ENCODE results near the gene OSBPL3.

The OSBPL3 gene

DNA sequence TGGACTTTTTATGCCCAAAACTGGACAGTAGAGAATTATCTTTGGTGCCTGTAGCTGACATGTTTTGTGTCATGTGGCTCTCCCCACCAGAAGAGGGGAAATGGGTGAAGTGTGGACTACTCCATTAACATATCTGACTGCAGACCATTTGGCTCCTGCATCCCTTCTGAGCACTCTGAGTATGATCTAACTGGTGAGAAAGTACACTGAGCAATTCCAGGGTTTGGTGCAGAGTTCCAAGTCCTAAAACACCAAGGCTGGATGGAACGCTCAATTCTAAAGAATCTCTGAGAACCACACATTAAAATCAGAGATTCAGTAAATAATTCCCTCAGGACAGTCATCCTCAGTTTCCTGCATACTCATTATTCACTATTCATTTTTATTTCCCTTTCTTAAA is 22.8 kb upstream of the OSBPL3 start:
- peaks cover 1% of the 10 kb centered on the region for H3K27me3 Mint-ChIP-seq
- ATAC-seq (no peak), DNase-seq (no peak)
- no peaks in the 10 kb centered on the region for H3K4me1 Mint-ChIP-seq
- H3K9me3 Mint-ChIP-seq: peaks cover 15% of the 10 kb centered on the region
- H3K36me3 Mint-ChIP-seq (ENCODE audit: low read depth): peaks cover 5% of the 10 kb centered on the region
- H3K4me3 Mint-ChIP-seq: no peak overlapping the region
- no peak overlapping the region for H3K27ac Mint-ChIP-seq

DNA sequence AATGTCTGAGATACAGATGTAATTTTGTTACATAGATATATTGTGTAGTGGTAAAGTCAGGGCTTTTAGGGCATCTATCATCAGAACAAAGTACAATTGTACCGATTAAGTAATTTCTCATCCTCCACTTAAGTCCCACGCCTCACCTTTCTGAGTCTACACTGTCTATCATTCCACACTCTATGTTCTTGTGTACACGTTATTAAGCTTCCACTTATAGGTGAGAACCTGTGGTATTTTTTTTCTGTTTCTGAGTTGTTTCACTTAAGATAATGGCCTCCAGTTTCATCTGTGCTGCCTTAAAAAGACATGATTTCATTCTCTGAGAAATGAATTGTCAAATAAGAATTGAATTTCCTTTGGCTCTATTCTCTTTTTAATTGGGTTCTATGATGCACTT is 15.5 kb upstream of the OSBPL3 start:
- Mint-ChIP-seq H3K4me3 (no peak overlapping the region), H3K4me1 (no peaks in the 10 kb centered on the region), H3K9me3 (peaks cover 6% of the 10 kb centered on the region), H3K27me3 (no peaks in the 10 kb centered on the region), H3K36me3 (ENCODE audit: low read depth) (peaks cover 3% of the 10 kb centered on the region), H3K27ac (no peak overlapping the region)
- DNase-seq: no peak
- no peak for ATAC-seq

DNA sequence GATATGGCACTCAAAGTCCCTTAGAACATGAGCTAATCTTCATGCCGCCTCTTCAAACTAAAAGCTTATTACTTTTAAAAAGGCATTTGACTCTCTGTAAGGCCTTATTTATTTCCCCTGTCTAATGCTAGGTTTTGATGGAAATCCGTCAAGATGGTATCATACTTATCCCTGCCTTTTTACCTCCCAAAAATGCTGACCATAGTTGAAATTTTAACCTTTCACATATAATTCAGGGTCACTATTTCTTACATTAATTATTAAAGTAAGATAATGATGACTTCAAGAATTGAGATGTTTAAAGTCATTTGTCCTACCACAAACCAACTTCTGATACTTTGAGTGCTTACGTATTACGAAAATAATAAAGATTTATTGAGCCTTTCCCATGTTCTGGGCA is 12.3 kb upstream of the OSBPL3 start:
- Mint-ChIP-seq H3K4me3 (no peak overlapping the region), H3K36me3 (ENCODE audit: low read depth) (no peaks in the 10 kb centered on the region), H3K9me3 (no peaks in the 10 kb centered on the region), H3K27me3 (no peaks in the 10 kb centered on the region), H3K27ac (no peak overlapping the region), H3K4me1 (no peaks in the 10 kb centered on the region)
- ATAC-seq: no peak
- no peak for DNase-seq

DNA sequence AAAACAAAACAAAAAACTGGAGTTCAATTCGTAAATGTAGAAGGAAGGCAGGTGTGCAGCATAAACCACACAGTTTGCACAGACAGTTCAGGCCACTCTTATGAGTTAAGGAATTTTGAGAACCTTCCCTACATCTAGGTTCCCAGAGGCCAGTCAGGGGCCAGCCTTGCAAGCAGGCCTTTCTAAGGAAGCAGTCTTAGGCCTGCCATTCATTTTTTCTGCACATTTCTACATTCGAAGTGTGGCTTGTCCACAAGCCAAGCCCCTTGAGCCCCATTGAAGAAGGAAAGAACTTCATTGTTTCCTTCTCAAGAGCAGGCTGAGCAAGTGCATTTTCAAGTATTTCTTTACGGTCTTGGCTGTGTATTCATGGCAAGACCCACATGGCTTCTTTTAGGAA is 11.4 kb upstream of the OSBPL3 start:
- no peaks in the 10 kb centered on the region for H3K4me1 Mint-ChIP-seq
- H3K4me3 Mint-ChIP-seq: no peak overlapping the region
- H3K27me3 Mint-ChIP-seq: peaks cover 3% of the 10 kb centered on the region
- H3K27ac Mint-ChIP-seq: no peak overlapping the region
- ATAC-seq (no peak), DNase-seq (no peak)
- H3K9me3 Mint-ChIP-seq: no peaks in the 10 kb centered on the region
- no peaks in the 10 kb centered on the region for H3K36me3 Mint-ChIP-seq (ENCODE audit: low read depth)

DNA sequence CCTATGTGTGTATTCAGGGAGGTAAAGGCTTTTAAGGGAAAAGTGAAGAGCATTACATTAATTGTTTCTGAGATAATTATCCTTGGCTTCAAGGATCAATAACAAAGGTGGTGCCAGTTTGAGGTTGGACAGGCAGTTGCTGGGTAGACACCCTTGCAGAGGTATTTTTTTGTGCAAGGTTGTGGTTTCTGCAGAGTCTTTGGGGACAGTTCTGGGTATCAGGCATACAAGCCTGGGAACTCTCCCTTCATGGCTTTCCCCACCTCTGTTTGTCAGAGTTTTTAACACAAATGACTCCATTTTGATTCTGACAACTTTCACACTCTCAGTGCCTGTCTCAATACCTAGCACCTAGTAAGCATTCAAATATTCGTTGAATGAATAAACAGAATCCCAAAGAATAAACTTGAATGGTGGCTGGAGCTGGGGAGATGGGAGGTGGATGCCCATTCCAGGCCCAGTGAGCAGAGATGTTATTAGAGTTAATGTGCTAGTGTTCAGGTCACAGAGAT is 7.4 kb upstream of the OSBPL3 start:
- ATAC-seq: peak; percentile 33
- Mint-ChIP-seq H3K27ac (no peak overlapping the region), H3K27me3 (peaks cover 3% of the 10 kb centered on the region), H3K36me3 (ENCODE audit: low read depth) (no peaks in the 10 kb centered on the region), H3K4me3 (no peak overlapping the region), H3K4me1 (peaks cover 2% of the 10 kb centered on the region), H3K9me3 (no peaks in the 10 kb centered on the region)
- no peak for DNase-seq

DNA sequence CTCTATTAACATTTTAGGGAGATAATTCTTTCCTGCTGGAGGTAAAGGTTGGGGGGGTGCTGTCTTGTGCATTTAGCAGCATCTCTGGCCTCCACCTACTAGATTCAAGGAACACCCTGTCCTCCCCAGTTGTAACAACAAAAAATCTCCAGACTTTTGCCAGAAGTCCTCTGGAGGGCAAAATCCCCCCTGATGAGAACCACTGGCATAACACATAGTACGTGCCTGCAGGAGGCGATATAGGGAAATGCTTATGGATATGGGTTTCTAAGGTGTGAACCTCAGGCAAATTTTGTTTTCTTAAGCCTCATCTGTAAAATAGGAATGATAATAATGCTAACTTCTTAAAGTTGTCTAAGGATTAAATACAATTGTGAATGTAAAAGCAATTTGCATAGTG is 2.9 kb upstream of the OSBPL3 start:
- peak; percentile 24 for DNase-seq
- H3K9me3 Mint-ChIP-seq: no peaks in the 10 kb centered on the region
- no peak overlapping the region for H3K27ac Mint-ChIP-seq
- ATAC-seq: no peak
- peaks cover 32% of the 10 kb centered on the region for H3K4me1 Mint-ChIP-seq
- peaks cover 3% of the 10 kb centered on the region for H3K27me3 Mint-ChIP-seq
- no peak overlapping the region for H3K4me3 Mint-ChIP-seq
- H3K36me3 Mint-ChIP-seq (ENCODE audit: low read depth): peaks cover 12% of the 10 kb centered on the region

DNA sequence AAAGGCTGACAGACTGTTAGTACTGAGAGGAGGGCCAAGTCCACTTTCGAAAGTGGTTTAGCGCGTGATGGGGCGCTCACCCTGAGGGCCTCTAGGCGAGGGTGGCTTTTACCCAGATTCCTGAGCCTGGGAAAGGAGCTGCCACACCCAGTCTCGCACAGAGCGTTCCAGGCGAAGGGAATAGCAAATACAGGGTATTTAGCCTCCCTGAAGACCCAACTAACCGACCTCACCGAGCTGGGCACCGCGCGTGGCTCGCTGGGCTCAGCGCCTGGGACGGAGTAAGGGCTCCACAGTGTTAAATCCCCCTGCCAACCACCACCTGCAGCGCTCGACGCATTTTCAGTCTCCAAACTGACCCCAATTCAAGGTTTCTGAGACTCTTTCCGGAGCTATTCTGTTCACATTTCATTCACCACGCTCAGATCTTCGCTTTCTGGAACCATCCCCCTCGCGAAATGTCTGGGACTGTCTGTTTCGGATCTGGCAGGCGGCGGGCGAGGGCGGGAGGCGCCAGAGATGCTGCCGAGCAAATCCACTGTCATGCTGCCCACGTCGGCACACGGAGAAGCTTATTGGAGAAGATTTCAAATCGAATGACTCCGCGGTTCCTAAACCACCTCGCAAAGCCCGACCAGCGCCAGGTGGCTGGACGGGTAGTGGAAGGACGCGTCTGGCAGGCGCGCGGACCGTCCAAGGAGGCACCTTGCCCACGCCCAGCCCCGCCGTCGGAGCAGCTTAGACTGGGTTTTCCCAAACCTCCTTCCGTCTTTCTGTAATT is 1.4 kb upstream of the OSBPL3 start:
- H3K4me3 Mint-ChIP-seq: peak overlapping the region; percentile 91
- no peaks in the 10 kb centered on the region for H3K9me3 Mint-ChIP-seq
- peaks cover 18% of the 10 kb centered on the region for H3K36me3 Mint-ChIP-seq (ENCODE audit: low read depth)
- H3K27me3 Mint-ChIP-seq: no peaks in the 10 kb centered on the region
- DNase-seq: peak; percentile 61
- ATAC-seq: peak; percentile 7
- H3K27ac Mint-ChIP-seq: peak overlapping the region; percentile 88
- H3K4me1 Mint-ChIP-seq: peaks cover 46% of the 10 kb centered on the region

DNA sequence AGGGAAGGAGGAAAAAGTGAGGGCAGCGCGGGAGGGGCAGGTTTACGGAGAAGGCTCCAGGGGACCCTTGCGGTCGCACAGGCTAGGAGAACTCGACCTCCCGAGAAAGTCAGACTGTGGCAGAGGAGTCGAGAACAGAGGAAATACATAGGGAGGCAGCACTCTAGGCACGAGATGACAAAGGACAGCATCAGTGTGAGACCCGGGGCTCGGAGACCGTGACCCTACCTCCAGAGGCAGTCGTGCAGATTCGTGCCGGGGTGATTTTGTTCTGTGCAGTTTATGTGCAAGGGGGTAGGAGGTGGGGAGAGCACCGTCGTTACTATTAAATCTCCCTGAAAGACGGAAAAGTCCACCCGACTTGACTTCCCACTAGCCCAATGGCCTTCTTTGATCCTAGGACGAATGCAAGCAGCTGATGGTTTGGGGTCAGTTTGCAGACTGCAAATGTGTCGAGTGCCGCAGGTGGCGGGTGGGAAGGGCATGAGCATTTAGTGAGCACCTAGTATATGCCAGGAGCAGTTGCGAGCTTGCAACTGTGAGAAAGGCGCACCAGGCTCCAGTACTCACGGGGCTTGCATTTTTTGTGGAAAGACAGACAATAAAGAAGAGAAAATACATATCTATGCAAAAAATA is 674 bp upstream of the OSBPL3 start:
- ATAC-seq (peak; percentile 35), DNase-seq (peak; percentile 31)

DNA sequence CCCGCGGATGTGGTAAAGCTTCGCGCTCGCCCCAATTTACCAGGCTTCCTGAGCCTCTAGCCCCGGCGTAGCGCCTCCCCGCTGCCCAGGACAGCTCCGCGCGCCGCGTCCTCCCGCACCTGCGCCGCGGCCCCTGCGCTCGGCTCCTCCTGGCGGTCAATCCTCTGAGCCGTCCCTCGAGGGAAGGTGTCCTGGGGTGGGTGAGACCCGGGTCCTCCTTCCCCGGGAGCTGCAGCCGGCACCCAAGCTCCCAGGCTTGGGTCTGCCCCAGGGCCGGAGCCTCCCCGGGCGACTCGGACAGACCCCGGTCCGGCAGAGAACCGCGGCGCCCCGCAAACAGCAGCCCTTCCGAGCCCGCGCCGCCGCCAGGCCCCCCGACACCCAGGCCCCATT is 512 bp downstream of the OSBPL3 start:
- Mint-ChIP-seq H3K4me1 (peaks cover 62% of the 10 kb centered on the region), H3K9me3 (no peaks in the 10 kb centered on the region), H3K27ac (peak overlapping the region; percentile 88), H3K27me3 (no peaks in the 10 kb centered on the region), H3K4me3 (peak overlapping the region; percentile 91), H3K36me3 (ENCODE audit: low read depth) (peaks cover 32% of the 10 kb centered on the region)
- peak; percentile 51 for ATAC-seq
- DNase-seq: peak; percentile 81

More for the DNA sequence above, 674 bp upstream of the OSBPL3 start:
- Mint-ChIP-seq H3K36me3 (ENCODE audit: low read depth) (peaks cover 24% of the 10 kb centered on the region), H3K27ac (peak overlapping the region; percentile 88), H3K4me1 (peaks cover 54% of the 10 kb centered on the region), H3K9me3 (no peaks in the 10 kb centered on the region), H3K4me3 (peak overlapping the region; percentile 91), H3K27me3 (no peaks in the 10 kb centered on the region)

DNA sequence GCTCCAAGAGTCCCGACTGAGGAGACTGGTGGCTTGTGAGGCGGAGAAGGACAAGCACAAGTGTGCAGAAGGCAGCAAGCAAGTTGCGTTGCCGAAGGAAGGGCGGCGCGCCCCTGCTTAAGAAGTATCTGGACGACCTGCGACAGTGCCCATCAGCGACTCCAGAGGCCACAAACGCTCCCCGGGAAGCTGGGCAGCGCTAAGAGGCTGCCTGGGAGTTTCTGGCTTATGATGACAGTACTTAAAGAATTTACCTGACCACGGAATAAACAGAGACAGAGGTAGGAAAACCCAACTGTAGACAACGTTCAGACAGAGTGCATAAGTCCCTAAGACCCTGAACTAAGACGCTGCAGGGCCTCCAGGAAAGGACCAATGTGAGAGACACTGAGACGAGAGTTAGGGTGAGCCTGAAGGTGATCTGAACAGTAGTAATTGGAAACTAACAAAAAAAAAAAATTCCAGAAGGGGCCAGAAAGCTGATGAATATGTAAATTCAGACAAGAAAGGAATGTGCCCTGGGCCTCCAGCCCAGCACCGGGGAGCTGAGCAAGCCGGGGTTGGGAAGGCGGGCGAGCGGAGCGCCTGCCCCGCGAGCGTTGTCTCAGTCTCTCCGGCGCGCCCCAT is 1.0 kb downstream of the OSBPL3 start:
- ATAC-seq: peak; percentile 2
- H3K27me3 Mint-ChIP-seq: no peaks in the 10 kb centered on the region
- H3K36me3 Mint-ChIP-seq (ENCODE audit: low read depth): peaks cover 32% of the 10 kb centered on the region
- H3K4me3 Mint-ChIP-seq: peak overlapping the region; percentile 91
- H3K4me1 Mint-ChIP-seq: peaks cover 67% of the 10 kb centered on the region
- H3K9me3 Mint-ChIP-seq: no peaks in the 10 kb centered on the region
- H3K27ac Mint-ChIP-seq: peak overlapping the region; percentile 88
- no peak for DNase-seq

DNA sequence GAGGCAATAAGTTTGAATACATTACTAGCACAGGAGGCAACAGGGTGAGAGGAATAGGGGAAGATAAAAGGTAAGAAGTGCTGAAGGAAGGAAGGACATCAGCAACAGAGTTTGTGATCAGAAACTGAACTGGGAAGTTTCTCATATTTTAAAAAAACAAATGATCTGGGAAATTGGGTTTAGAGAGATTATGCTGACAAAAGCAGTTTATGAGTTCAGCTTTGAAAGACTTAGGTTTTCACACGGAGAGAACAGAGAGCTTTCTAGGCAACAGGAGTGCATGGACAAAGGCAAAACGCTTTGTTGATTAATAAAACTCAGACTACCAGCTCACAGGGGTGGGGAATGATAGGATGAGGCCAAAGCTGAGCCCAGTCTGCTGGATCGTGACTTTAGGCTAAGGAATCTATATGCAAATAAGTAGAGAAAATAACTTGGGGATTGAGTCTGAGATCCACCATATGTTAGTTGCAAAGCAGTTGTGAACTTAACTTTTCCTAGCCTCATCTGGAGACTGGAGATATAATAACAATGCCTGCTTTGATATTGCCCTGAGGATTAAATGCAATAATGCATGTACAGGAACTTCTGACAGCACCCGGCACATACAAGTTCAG is 4.2 kb downstream of the OSBPL3 start:
- peaks cover 32% of the 10 kb centered on the region for H3K36me3 Mint-ChIP-seq (ENCODE audit: low read depth)
- H3K9me3 Mint-ChIP-seq: no peaks in the 10 kb centered on the region
- H3K4me1 Mint-ChIP-seq: peaks cover 76% of the 10 kb centered on the region

DNA sequence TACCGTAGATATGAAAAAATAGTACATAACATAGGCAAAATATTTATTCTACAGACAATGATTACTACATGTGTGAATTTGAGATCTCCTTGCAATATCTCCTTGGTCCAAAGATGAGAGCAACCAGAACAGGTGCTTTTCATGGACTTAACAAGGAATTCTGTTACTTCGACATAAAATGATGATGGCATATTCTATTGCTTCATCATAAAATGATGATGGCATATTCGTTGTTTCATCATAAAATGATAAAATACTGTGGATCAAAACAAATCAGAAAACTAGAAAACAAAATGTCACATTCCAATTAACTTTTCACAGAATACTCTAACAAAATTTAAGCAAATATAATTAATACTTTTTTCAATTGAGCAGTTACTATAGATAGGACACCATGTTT is 4.8 kb downstream of the OSBPL3 start:
- H3K27me3 Mint-ChIP-seq: no peaks in the 10 kb centered on the region
- H3K27ac Mint-ChIP-seq: no peak overlapping the region
- H3K4me3 Mint-ChIP-seq: no peak overlapping the region
- H3K4me1 Mint-ChIP-seq: peaks cover 76% of the 10 kb centered on the region
- ATAC-seq (no peak), DNase-seq (no peak)
- H3K36me3 Mint-ChIP-seq (ENCODE audit: low read depth): peaks cover 34% of the 10 kb centered on the region
- H3K9me3 Mint-ChIP-seq: no peaks in the 10 kb centered on the region

More for the DNA sequence above, 4.2 kb downstream of the OSBPL3 start:
- Mint-ChIP-seq H3K27me3 (no peaks in the 10 kb centered on the region), H3K27ac (no peak overlapping the region), H3K4me3 (no peak overlapping the region)
- ATAC-seq (no peak), DNase-seq (no peak)

DNA sequence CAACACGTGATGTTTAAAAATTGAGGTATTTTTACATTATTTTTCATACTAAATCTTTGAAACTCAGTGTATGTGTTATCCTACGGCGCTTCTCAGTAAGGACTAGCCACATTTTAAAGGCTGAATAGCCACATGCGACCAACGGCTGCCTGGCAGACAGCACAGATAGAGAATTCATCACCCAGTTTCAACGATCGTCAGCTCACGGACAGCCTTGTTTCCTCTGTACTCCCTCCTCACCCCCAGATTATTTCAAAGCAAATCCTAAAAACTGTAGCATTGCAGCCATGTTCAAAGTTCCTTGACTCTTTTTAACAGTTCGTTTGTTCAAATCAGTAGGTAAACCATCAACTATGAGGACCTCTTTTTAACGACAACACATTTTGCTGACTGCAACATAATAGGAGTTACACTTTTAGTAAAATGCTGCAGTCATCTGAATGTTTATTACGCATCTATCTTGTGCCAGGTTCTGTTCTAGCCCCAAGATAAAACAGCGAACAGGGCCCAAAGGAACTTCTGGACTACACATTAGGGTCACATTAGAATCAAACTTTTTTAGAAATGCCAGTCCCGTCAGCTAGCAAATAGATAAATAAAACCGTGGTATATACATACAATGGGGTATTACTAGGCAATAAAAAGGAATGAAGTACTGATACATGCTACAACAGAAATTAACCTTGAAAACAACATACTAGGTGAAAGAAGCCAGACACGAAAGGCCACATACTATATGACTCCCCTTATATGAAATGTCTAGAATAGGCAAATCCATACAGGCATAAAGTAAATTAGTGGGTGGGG is 5.7 kb downstream of the OSBPL3 start:
- no peak overlapping the region for H3K27ac Mint-ChIP-seq
- H3K27me3 Mint-ChIP-seq: no peaks in the 10 kb centered on the region
- H3K36me3 Mint-ChIP-seq (ENCODE audit: low read depth): peaks cover 34% of the 10 kb centered on the region
- DNase-seq (no peak), ATAC-seq (no peak)
- H3K4me3 Mint-ChIP-seq: no peak overlapping the region
- H3K4me1 Mint-ChIP-seq: peaks cover 85% of the 10 kb centered on the region
- H3K9me3 Mint-ChIP-seq: no peaks in the 10 kb centered on the region

DNA sequence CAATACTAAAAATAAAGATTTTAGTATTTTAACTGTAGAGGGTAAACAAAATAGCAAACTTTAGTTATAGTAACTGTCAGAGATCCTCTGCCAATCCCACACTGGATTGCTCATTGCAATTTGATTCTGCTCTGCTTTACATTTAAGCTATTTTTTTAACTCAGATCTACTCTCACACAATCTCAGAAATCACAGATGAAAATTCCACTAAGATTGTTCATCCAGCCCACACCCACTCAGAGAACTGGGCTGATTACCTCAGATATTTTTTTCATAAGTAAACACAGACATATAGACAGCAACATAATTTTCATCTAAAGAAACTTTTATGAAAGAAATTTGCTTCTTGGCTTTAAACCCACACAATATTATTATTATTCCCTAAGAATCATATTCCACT is 7.0 kb downstream of the OSBPL3 start:
- H3K36me3 Mint-ChIP-seq (ENCODE audit: low read depth): peaks cover 23% of the 10 kb centered on the region
- H3K27ac Mint-ChIP-seq: peak overlapping the region; percentile 0
- no peak for DNase-seq
- ATAC-seq: no peak
- no peaks in the 10 kb centered on the region for H3K27me3 Mint-ChIP-seq
- H3K4me3 Mint-ChIP-seq: no peak overlapping the region
- H3K4me1 Mint-ChIP-seq: peaks cover 85% of the 10 kb centered on the region
- H3K9me3 Mint-ChIP-seq: no peaks in the 10 kb centered on the region

Data from activated naive CD8-positive, alpha-beta T cell treated with anti-CD3 and anti-CD28 coated beads, Interleukin-2, amount 50 U/mL, for 24 hours (primary cell).